ENCODE data around the gene CASP10. TPM values are rescaled to one million over a fixed set of nuclear protein-coding genes. Genes with fewer than 3 reads are reported as not detected.

The CASP10 gene
- polyA plus RNA-seq, 4 donors, result 11.6 to 21.7 (median 16.4) TPM

- no peaks in the 10 kb centered on the region for H3K27me3 ChIP-seq (ENCODE audit: control insufficient read depth in 3 of 3, insufficient read depth in 3 of 3, low read length in 3 of 3)
- H3K27ac ChIP-seq (ENCODE audit: low read depth in 1 of 3, low read length in 2 of 3), result no peak overlapping the region
- no peak for FAIRE-seq
- no peaks in the 10 kb centered on the region for H3K4me1 ChIP-seq (ENCODE audit: control insufficient read depth in 3 of 3, insufficient read depth in 2 of 3, low read depth in 1 of 3, low read length in 2 of 3)
- no peak for DNase-seq
- WGBS, 3 donors, result 89 to 92% (median 90%) methylated on average over 12 of the region's 12 CpGs
- peaks cover 16 to 36% (median 17%) of the 10 kb centered on the region in 3 donors for H3K36me3 ChIP-seq (ENCODE audit: control insufficient read depth in 3 of 3, insufficient read depth in 2 of 3, low read depth in 1 of 3, low read length in 3 of 3)
- H3K9me3 ChIP-seq (ENCODE audit: control insufficient read depth in 2 of 2, insufficient read depth in 1 of 2, low read depth in 1 of 2, low read length in 1 of 2), result no peaks in the 10 kb centered on the region
- no peak overlapping the region for H3K4me3 ChIP-seq (ENCODE audit: low read depth in 1 of 3, low read length in 3 of 3)
Observed at GRCh38 chr2:201267278-201268030, 84.5 kb downstream of the CASP10 start.

GRCh38 chr2:201269764-201270163, 86.8 kb downstream of the CASP10 start:
- Histone ChIP-seq H3K27me3 (ENCODE audit: control insufficient read depth in 3 of 3, insufficient read depth in 3 of 3, low read length in 3 of 3) (no peaks in the 10 kb centered on the region), H3K4me3 (ENCODE audit: low read depth in 1 of 3, low read length in 3 of 3) (no peak overlapping the region), H3K9me3 (ENCODE audit: control insufficient read depth in 2 of 2, insufficient read depth in 1 of 2, low read depth in 1 of 2, low read length in 1 of 2) (no peaks in the 10 kb centered on the region), H3K36me3 (ENCODE audit: control insufficient read depth in 3 of 3, insufficient read depth in 2 of 3, low read depth in 1 of 3, low read length in 3 of 3) (peaks cover 17 to 47% (median 21%) of the 10 kb centered on the region in 3 donors), H3K4me1 (ENCODE audit: control insufficient read depth in 3 of 3, insufficient read depth in 2 of 3, low read depth in 1 of 3, low read length in 2 of 3) (no peaks in the 10 kb centered on the region), H3K27ac (ENCODE audit: low read depth in 1 of 3, low read length in 2 of 3) (no peak overlapping the region)
- 89 to 97% (median 92%) methylated on average over 2 of the region's 2 CpGs for WGBS, 3 donors
- FAIRE-seq (no peak), DNase-seq (no peak)

- no peaks in the 10 kb centered on the region for H3K4me1 ChIP-seq (ENCODE audit: control insufficient read depth in 3 of 3, insufficient read depth in 2 of 3, low read depth in 1 of 3, low read length in 2 of 3)
- H3K9me3 ChIP-seq (ENCODE audit: control insufficient read depth in 2 of 2, insufficient read depth in 1 of 2, low read depth in 1 of 2, low read length in 1 of 2), result no peaks in the 10 kb centered on the region
- H3K36me3 ChIP-seq (ENCODE audit: control insufficient read depth in 3 of 3, insufficient read depth in 2 of 3, low read depth in 1 of 3, low read length in 3 of 3), result peaks cover 17 to 49% (median 21%) of the 10 kb centered on the region in 3 donors
- no peak overlapping the region for H3K4me3 ChIP-seq (ENCODE audit: low read depth in 1 of 3, low read length in 3 of 3)
- no peaks in the 10 kb centered on the region for H3K27me3 ChIP-seq (ENCODE audit: control insufficient read depth in 3 of 3, insufficient read depth in 3 of 3, low read length in 3 of 3)
- DNase-seq (no peak), FAIRE-seq (no peak)
- WGBS, 3 donors, result 87 to 94% (median 93%) methylated on average over 9 of the region's 9 CpGs
- H3K27ac ChIP-seq (ENCODE audit: low read depth in 1 of 3, low read length in 2 of 3), result no peak overlapping the region
Observed at GRCh38 chr2:201270293-201271001, 87.5 kb downstream of the CASP10 start.

- Histone ChIP-seq H3K27ac (ENCODE audit: low read depth in 1 of 3, low read length in 2 of 3) (no peak overlapping the region), H3K4me1 (ENCODE audit: control insufficient read depth in 3 of 3, insufficient read depth in 2 of 3, low read depth in 1 of 3, low read length in 2 of 3) (no peaks in the 10 kb centered on the region), H3K36me3 (ENCODE audit: control insufficient read depth in 3 of 3, insufficient read depth in 2 of 3, low read depth in 1 of 3, low read length in 3 of 3) (peaks cover 19 to 55% (median 24%) of the 10 kb centered on the region in 3 donors), H3K9me3 (ENCODE audit: control insufficient read depth in 2 of 2, insufficient read depth in 1 of 2, low read depth in 1 of 2, low read length in 1 of 2) (no peaks in the 10 kb centered on the region), H3K4me3 (ENCODE audit: low read depth in 1 of 3, low read length in 3 of 3) (no peak overlapping the region), H3K27me3 (ENCODE audit: control insufficient read depth in 3 of 3, insufficient read depth in 3 of 3, low read length in 3 of 3) (no peaks in the 10 kb centered on the region)
- WGBS, 3 donors, result 91 to 97% (median 95%) methylated on average over 2 of the region's 2 CpGs
- DNase-seq (no peak), FAIRE-seq (no peak)
Observed at GRCh38 chr2:201271917-201272316, 89.0 kb downstream of the CASP10 start.

GRCh38 chr2:201273330-201273983, 90.5 kb downstream of the CASP10 start:
- no peak for FAIRE-seq
- H3K4me3 ChIP-seq (ENCODE audit: low read depth in 1 of 3, low read length in 3 of 3), result no peak overlapping the region
- peaks cover 17 to 48% (median 24%) of the 10 kb centered on the region in 3 donors for H3K36me3 ChIP-seq (ENCODE audit: control insufficient read depth in 3 of 3, insufficient read depth in 2 of 3, low read depth in 1 of 3, low read length in 3 of 3)
- no peaks in the 10 kb centered on the region for H3K27me3 ChIP-seq (ENCODE audit: control insufficient read depth in 3 of 3, insufficient read depth in 3 of 3, low read length in 3 of 3)
- H3K27ac ChIP-seq (ENCODE audit: low read depth in 1 of 3, low read length in 2 of 3), result no peak overlapping the region
- no peak for DNase-seq
- WGBS, 3 donors, result 83 to 89% (median 85%) methylated on average over 9 of the region's 9 CpGs
- H3K4me1 ChIP-seq (ENCODE audit: control insufficient read depth in 3 of 3, insufficient read depth in 2 of 3, low read depth in 1 of 3, low read length in 2 of 3), result no peaks in the 10 kb centered on the region
- no peaks in the 10 kb centered on the region for H3K9me3 ChIP-seq (ENCODE audit: control insufficient read depth in 2 of 2, insufficient read depth in 1 of 2, low read depth in 1 of 2, low read length in 1 of 2)

GRCh38 chr2:201275069-201275468, 92.1 kb downstream of the CASP10 start:
- no peak for FAIRE-seq
- Histone ChIP-seq H3K27ac (ENCODE audit: low read depth in 1 of 3, low read length in 2 of 3) (no peak overlapping the region), H3K36me3 (ENCODE audit: control insufficient read depth in 3 of 3, insufficient read depth in 2 of 3, low read depth in 1 of 3, low read length in 3 of 3) (peaks cover 21 to 49% (median 28%) of the 10 kb centered on the region in 3 donors), H3K27me3 (ENCODE audit: control insufficient read depth in 3 of 3, insufficient read depth in 3 of 3, low read length in 3 of 3) (no peaks in the 10 kb centered on the region), H3K4me3 (ENCODE audit: low read depth in 1 of 3, low read length in 3 of 3) (no peak overlapping the region), H3K9me3 (ENCODE audit: control insufficient read depth in 2 of 2, insufficient read depth in 1 of 2, low read depth in 1 of 2, low read length in 1 of 2) (no peaks in the 10 kb centered on the region), H3K4me1 (ENCODE audit: control insufficient read depth in 3 of 3, insufficient read depth in 2 of 3, low read depth in 1 of 3, low read length in 2 of 3) (no peaks in the 10 kb centered on the region)
- no peak for DNase-seq
- 90 to 97% (median 92%) methylated on average over 2 of the region's 2 CpGs for WGBS, 3 donors

- DNase-seq (no peak), FAIRE-seq (no peak)
- H3K27ac ChIP-seq (ENCODE audit: low read depth in 1 of 3, low read length in 2 of 3), result no peak overlapping the region
- no peak overlapping the region for H3K4me3 ChIP-seq (ENCODE audit: low read depth in 1 of 3, low read length in 3 of 3)
- no peaks in the 10 kb centered on the region for H3K4me1 ChIP-seq (ENCODE audit: control insufficient read depth in 3 of 3, insufficient read depth in 2 of 3, low read depth in 1 of 3, low read length in 2 of 3)
- no peaks in the 10 kb centered on the region for H3K27me3 ChIP-seq (ENCODE audit: control insufficient read depth in 3 of 3, insufficient read depth in 3 of 3, low read length in 3 of 3)
- H3K36me3 ChIP-seq (ENCODE audit: control insufficient read depth in 3 of 3, insufficient read depth in 2 of 3, low read depth in 1 of 3, low read length in 3 of 3), result peaks cover 17 to 43% (median 23%) of the 10 kb centered on the region in 3 donors
- H3K9me3 ChIP-seq (ENCODE audit: control insufficient read depth in 2 of 2, insufficient read depth in 1 of 2, low read depth in 1 of 2, low read length in 1 of 2), result no peaks in the 10 kb centered on the region
- 81 to 90% (median 88%) methylated on average over 5 of the region's 5 CpGs for WGBS, 3 donors
Observed at GRCh38 chr2:201275990-201276389, 93.0 kb downstream of the CASP10 start.

GRCh38 chr2:201276511-201276910, 93.6 kb downstream of the CASP10 start:
- H3K27ac ChIP-seq (ENCODE audit: low read depth in 1 of 3, low read length in 2 of 3), result no peak overlapping the region
- H3K36me3 ChIP-seq (ENCODE audit: control insufficient read depth in 3 of 3, insufficient read depth in 2 of 3, low read depth in 1 of 3, low read length in 3 of 3), result peaks cover 17 to 42% (median 20%) of the 10 kb centered on the region in 3 donors
- H3K4me1 ChIP-seq (ENCODE audit: control insufficient read depth in 3 of 3, insufficient read depth in 2 of 3, low read depth in 1 of 3, low read length in 2 of 3), result no peaks in the 10 kb centered on the region
- no peak overlapping the region for H3K4me3 ChIP-seq (ENCODE audit: low read depth in 1 of 3, low read length in 3 of 3)
- WGBS, 3 donors, result 82 to 89% (median 87%) methylated on average over 6 of the region's 6 CpGs
- FAIRE-seq, result no peak
- no peak for DNase-seq
- no peaks in the 10 kb centered on the region for H3K27me3 ChIP-seq (ENCODE audit: control insufficient read depth in 3 of 3, insufficient read depth in 3 of 3, low read length in 3 of 3)
- H3K9me3 ChIP-seq (ENCODE audit: control insufficient read depth in 2 of 2, insufficient read depth in 1 of 2, low read depth in 1 of 2, low read length in 1 of 2), result no peaks in the 10 kb centered on the region

Data from small intestine (tissue), 7 donors.